Testis (tissue), 3 donors: Measurements from ENCODE around the gene TACC2. TPM values are rescaled to one million over a fixed set of nuclear protein-coding genes. Genes with fewer than 3 reads are reported as not detected.

Experiments used
- DNase-seq: peaks from one replicate; pipeline ENCODE4 v3.0.0-alpha.2; 2019
- H3K27ac ChIP-seq, 2 donors: fragments of 200-600 bp; sonication (generic); one replicate each; pipeline ENCODE4 v1.5.1; 2019
- H3K27me3 ChIP-seq: fragments of 200-600 bp; sonication (generic); one replicate; pipeline ENCODE4 v1.5.1; 2019
- H3K36me3 ChIP-seq: fragments of 200-600 bp; sonication (generic); one replicate; pipeline ENCODE4 v1.5.1; 2017; ENCODE audit warnings: low read depth; ENCODE audit errors: missing control alignments
- H3K4me1 ChIP-seq: fragments of 200-600 bp; sonication (generic); one replicate; pipeline ENCODE4 v1.5.1; 2019
- H3K4me3 ChIP-seq, 2 donors: fragments of 200-600 bp; sonication (generic); one replicate each; pipeline ENCODE4 v1.5.1; 2017 to 2019
- H3K9me3 ChIP-seq: fragments of 200-600 bp; sonication (generic); one replicate; pipeline ENCODE4 v1.5.1; 2017
- POLR2A ChIP-seq: fragments of 450-650 bp; IDR thresholded peaks from one replicate; pipeline ENCODE4 v1.6.1; 2017; ENCODE audit warnings: antibody characterized with exemption, mild to moderate bottlenecking, moderate library complexity
- WGBS, 2 donors: methylation state at CpG; one replicate each; pipeline ENCODE4 v1.1.5; 2018; 5-methylcytosine and 5-hydroxymethylcytosine counted together
- intact Hi-C: fragments of 100-400 bp; cut with DNase I; formaldehyde crosslinking; loops from one replicate; pipeline ENCODE4 v1.15.1; 2023; ENCODE audit warnings: low total_unique reads
- polyA plus RNA-seq: library from polyadenylated mRNA; stranded (reverse); fragments of 350-450 nt; fragmentation: Illumina TruSeq; extraction: RNeasy Lipid Tissue Mini Kit (QIAGEN cat#74804); gene quantifications from one replicate; pipeline ENCODE4 v1.2.3, GENCODE V29; 2014; ENCODE audit warnings: low read depth, low replicate concordance; ENCODE audit not compliant: insufficient read depth
- total RNA-seq, 2 donors: library from RNA; depleted of rRNA; stranded (reverse); fragments of >200 nt; gene quantifications; one replicate each; pipeline ENCODE4 v1.2.3, GENCODE V29; 2016
- TF ChIP-seq, protein P1 (sequence below), 3 experiments: fragments of 450-650 bp in 2 of 3; fragments of 200-600 bp in 1 of 3; sonication (generic) in 1 of 3; IDR thresholded peaks; one replicate each; pipeline ENCODE4 v1.5.1; 2016 to 2019; ENCODE audit warnings: antibody characterized with exemption in 3 of 3, mild to moderate bottlenecking in 2 of 3, moderate library complexity in 1 of 3

TACC2 gene
- total and polyA plus RNA-seq, 3 donors from 2014 or later: 18.0 to 24.2 (median 21.3) TPM

DNA sequence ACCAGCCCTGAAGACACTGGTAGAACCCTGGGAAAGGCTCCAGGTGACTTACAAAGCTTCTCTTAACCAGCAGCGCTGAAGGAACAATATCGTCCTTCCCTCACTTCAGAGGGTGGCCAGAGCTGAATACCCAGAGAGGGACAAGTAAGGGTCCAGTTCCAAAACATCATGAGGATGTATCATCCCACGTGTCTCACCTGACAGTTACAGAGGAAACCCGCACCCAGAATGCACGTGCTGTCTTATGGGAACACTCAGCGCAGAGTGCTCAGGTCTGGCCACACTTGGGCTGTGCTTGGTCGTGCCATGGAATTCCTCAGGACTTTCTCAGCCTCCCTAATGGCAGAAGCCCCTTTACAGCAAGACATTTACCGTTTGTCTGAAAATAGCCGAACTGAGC is 235.2 kb downstream of the TACC2 start:
- Histone ChIP-seq H3K4me3 (no peak overlapping the region), H3K27me3 (no peaks in the 10 kb centered on the region), H3K36me3 (no peaks in the 10 kb centered on the region), H3K9me3 (no peaks in the 10 kb centered on the region), H3K4me1 (no peaks in the 10 kb centered on the region), H3K27ac (no peak overlapping the region)
- TF ChIP-seq, protein P1, sequence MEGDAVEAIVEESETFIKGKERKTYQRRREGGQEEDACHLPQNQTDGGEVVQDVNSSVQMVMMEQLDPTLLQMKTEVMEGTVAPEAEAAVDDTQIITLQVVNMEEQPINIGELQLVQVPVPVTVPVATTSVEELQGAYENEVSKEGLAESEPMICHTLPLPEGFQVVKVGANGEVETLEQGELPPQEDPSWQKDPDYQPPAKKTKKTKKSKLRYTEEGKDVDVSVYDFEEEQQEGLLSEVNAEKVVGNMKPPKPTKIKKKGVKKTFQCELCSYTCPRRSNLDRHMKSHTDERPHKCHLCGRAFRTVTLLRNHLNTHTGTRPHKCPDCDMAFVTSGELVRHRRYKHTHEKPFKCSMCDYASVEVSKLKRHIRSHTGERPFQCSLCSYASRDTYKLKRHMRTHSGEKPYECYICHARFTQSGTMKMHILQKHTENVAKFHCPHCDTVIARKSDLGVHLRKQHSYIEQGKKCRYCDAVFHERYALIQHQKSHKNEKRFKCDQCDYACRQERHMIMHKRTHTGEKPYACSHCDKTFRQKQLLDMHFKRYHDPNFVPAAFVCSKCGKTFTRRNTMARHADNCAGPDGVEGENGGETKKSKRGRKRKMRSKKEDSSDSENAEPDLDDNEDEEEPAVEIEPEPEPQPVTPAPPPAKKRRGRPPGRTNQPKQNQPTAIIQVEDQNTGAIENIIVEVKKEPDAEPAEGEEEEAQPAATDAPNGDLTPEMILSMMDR (IDR thresholded peaks at IDR 0.05): no peak
- no peak for TF ChIP-seq POLR2A
- DNase-seq: no peak
- intact Hi-C loops: no loop called here
- 94 to 97% methylated on average over 9 of the region's 9 CpGs for WGBS, 2 donors

DNA sequence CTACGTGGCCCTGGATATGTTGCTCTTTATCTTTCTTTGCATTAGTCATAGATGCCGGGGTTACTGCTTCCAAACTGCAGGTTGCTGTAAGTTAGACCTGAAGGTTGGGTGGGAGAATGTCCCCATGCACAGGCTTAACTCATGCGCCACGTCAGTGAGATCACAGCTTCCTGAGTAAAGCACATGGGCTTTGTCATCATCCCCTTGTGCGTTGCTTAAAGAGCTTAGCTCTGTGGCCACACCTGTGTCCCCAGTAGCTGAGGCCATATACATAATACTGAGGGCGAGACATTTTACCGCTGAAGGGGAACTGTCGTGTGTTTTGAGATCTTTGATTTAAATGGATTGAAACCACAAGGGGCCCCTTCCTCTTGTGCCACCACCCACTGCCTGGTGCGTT is 236.4 kb downstream of the TACC2 start:
- intact Hi-C loops: no loop called here
- TF ChIP-seq, protein P1 (IDR thresholded peaks at IDR 0.05): no peak
- no peak for TF ChIP-seq POLR2A
- no peak overlapping the region for H3K4me3 ChIP-seq
- H3K27ac ChIP-seq: no peak overlapping the region
- H3K27me3 ChIP-seq: no peaks in the 10 kb centered on the region
- H3K9me3 ChIP-seq: no peaks in the 10 kb centered on the region
- 89 to 95% methylated on average over 7 to 9 of the region's 9 CpGs for WGBS, 2 donors
- H3K36me3 ChIP-seq: no peaks in the 10 kb centered on the region
- no peak for DNase-seq
- no peaks in the 10 kb centered on the region for H3K4me1 ChIP-seq

DNA sequence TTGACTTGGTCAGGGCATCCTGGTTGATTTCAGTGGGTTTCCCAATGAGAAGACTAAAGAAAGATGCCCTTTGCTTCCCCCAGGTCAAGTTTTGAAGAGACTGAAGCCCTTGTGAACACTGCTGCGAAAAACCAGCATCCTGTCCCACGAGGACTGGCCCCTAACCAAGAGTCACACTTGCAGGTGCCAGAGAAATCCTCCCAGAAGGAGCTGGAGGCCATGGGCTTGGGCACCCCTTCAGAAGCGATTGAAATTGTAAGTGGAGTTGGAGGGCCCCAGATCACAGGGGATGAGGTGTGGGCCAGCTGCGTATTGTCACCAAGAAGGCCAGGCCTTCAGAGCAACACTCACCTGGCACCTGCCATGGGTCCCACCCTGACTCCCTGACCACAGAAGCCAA is 238.8 kb downstream of the TACC2 start:
- H3K27me3 ChIP-seq: no peaks in the 10 kb centered on the region
- no peaks in the 10 kb centered on the region for H3K9me3 ChIP-seq
- no peaks in the 10 kb centered on the region for H3K36me3 ChIP-seq
- H3K4me1 ChIP-seq: no peaks in the 10 kb centered on the region
- no peak overlapping the region for H3K4me3 ChIP-seq
- intact Hi-C loops: no loop called here
- no peak for DNase-seq
- 89 to 100% methylated on average over 4 of the region's 4 CpGs for WGBS, 2 donors
- no peak for TF ChIP-seq POLR2A
- TF ChIP-seq, protein P1 (IDR thresholded peaks at IDR 0.05): no peak
- no peak overlapping the region for H3K27ac ChIP-seq

DNA sequence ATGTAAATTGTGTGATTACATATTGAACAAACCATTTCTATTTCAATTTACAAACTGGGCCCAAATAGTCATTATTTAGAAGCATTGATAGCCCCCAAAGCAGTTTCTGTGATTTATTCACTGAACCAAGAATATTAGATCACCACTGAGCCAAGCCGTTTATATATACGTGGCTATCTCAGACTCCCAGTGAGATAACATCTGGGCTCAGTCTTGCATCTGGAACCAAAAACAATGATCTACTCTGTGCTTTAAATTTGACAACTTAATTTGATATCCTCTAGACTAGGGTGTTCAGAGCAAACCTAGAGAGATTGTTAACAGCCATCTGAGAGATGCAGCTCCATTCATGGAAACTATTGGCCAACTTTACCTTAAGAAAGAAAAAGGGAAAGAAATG is 240.7 kb downstream of the TACC2 start:
- intact Hi-C loops: no loop called here
- Histone ChIP-seq H3K4me3 (no peak overlapping the region), H3K9me3 (no peaks in the 10 kb centered on the region), H3K36me3 (no peaks in the 10 kb centered on the region), H3K27ac (no peak overlapping the region), H3K4me1 (no peaks in the 10 kb centered on the region), H3K27me3 (no peaks in the 10 kb centered on the region)
- DNase-seq: no peak
- TF ChIP-seq, protein P1 (IDR thresholded peaks at IDR 0.05): no peak
- no peak for TF ChIP-seq POLR2A
- WGBS, 2 donors: 78 to 87% methylated on average over 2 of the region's 2 CpGs

DNA sequence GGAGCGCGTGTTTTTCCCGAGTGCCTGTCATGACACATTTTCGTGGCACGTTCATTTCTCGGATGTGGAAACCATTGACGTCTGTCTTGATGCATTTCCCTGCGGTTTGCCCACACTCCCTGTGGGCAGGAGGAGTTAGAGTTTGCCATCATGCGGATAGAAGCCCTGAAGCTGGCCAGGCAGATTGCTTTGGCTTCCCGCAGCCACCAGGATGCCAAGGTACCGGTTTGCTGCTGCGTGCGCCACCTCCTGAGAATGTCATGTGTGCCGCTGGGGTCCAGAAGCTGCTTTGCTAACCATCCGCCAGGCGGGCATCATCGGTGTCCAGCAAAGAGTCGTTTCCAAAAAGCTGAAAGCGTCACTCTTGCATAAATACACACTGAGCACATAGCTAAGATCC is 241.3 kb downstream of the TACC2 start:
- Histone ChIP-seq H3K4me3 (no peak overlapping the region), H3K9me3 (no peaks in the 10 kb centered on the region), H3K4me1 (no peaks in the 10 kb centered on the region), H3K36me3 (no peaks in the 10 kb centered on the region), H3K27ac (no peak overlapping the region), H3K27me3 (no peaks in the 10 kb centered on the region)
- no peak for TF ChIP-seq POLR2A
- TF ChIP-seq, protein P1 (IDR thresholded peaks at IDR 0.05): no peak
- DNase-seq: no peak
- 90 to 92% methylated on average over 10 to 19 of the region's 19 CpGs for WGBS, 2 donors
- intact Hi-C loops: no loop called here
